HEK293 (cell line): ENCODE data around the gene CBX5.
A peak's percentile ranks its signal among the peaks of the same experiment; 100 is the strongest.

ENCODE experiments used
- AEBP2 ChIP-seq: fragments of 450-650 bp; formaldehyde crosslinking; IDR thresholded peaks from 2 replicates; pipeline ENCODE4 v1.5.1; 2016; ENCODE audit warnings: missing biosample characterization, missing genetic modification characterization, borderline replicate concordance
- CTCF ChIP-seq: fragments of 450-650 bp; formaldehyde crosslinking; IDR thresholded peaks from 2 replicates; pipeline ENCODE4 v1.5.1; 2016; ENCODE audit warnings: missing biosample characterization, missing genetic modification characterization
- GLI2 ChIP-seq: fragments of 450-650 bp; formaldehyde crosslinking; IDR thresholded peaks from 2 replicates; pipeline ENCODE4; 2017; ENCODE audit warnings: missing biosample characterization, missing genetic modification characterization, low read depth, borderline replicate concordance
- KLF1 ChIP-seq: fragments of 450-650 bp; formaldehyde crosslinking; IDR thresholded peaks from 2 replicates; pipeline ENCODE4 v1.5.1; 2016; ENCODE audit warnings: missing biosample characterization, missing genetic modification characterization
- KLF7 ChIP-seq: fragments of 450-650 bp; formaldehyde crosslinking; IDR thresholded peaks from 2 replicates; pipeline ENCODE4 v1.5.1; 2016; ENCODE audit warnings: missing biosample characterization, missing genetic modification characterization, borderline replicate concordance
- KLF9 ChIP-seq: fragments of 450-650 bp; formaldehyde crosslinking; IDR thresholded peaks from 2 replicates; pipeline ENCODE4 v1.5.1; 2016; ENCODE audit warnings: missing biosample characterization, missing genetic modification characterization, low read depth
- MZF1 ChIP-seq: fragments of 450-650 bp; formaldehyde crosslinking; IDR thresholded peaks from 2 replicates; pipeline ENCODE4 v1.5.1; 2017; ENCODE audit warnings: missing biosample characterization, missing genetic modification characterization, borderline replicate concordance
- OSR2 ChIP-seq: fragments of 450-650 bp; formaldehyde crosslinking; IDR thresholded peaks from 2 replicates; pipeline ENCODE4 v1.5.1; 2016; ENCODE audit warnings: missing biosample characterization, missing genetic modification characterization
- SP2 ChIP-seq: fragments of 450-650 bp; formaldehyde crosslinking; IDR thresholded peaks from 2 replicates; pipeline ENCODE4 v1.5.1; 2016; ENCODE audit warnings: missing biosample characterization, missing genetic modification characterization
- SP3 ChIP-seq: fragments of 450-650 bp; formaldehyde crosslinking; IDR thresholded peaks from 2 replicates; pipeline ENCODE4 v1.5.1; 2016; ENCODE audit warnings: missing biosample characterization, missing genetic modification characterization
- SP7 ChIP-seq: fragments of 450-650 bp; formaldehyde crosslinking; IDR thresholded peaks from 2 replicates; pipeline ENCODE4 v1.5.1; 2016; ENCODE audit warnings: missing biosample characterization, missing genetic modification characterization
- ZBTB20 ChIP-seq: fragments of 450-650 bp; formaldehyde crosslinking; IDR thresholded peaks from 2 replicates; pipeline ENCODE4 v1.5.1; 2016; ENCODE audit warnings: missing biosample characterization, missing genetic modification characterization
- ZFHX2 ChIP-seq: fragments of 450-650 bp; formaldehyde crosslinking; conservative IDR thresholded peaks from 2 replicates; pipeline ENCODE4 v1.5.1; 2016; ENCODE audit warnings: missing biosample characterization, missing genetic modification characterization
- ZFP3 ChIP-seq: fragments of 450-650 bp; formaldehyde crosslinking; IDR thresholded peaks from 2 replicates; pipeline ENCODE4 v1.5.1; 2016; ENCODE audit warnings: low read depth, missing biosample characterization, missing genetic modification characterization
- ZNF10 ChIP-seq: fragments of 450-650 bp; formaldehyde crosslinking; IDR thresholded peaks from 2 replicates; pipeline ENCODE4 v1.5.1; 2017; ENCODE audit warnings: missing biosample characterization, missing genetic modification characterization
- ZNF133 ChIP-seq: fragments of 450-650 bp; formaldehyde crosslinking; IDR thresholded peaks from 2 replicates; pipeline ENCODE4 v1.5.1; 2016; ENCODE audit warnings: missing biosample characterization, missing genetic modification characterization
- ZNF140 ChIP-seq: fragments of 450-650 bp; formaldehyde crosslinking; IDR thresholded peaks from 2 replicates; pipeline ENCODE4 v1.5.1; 2016; ENCODE audit warnings: missing biosample characterization, missing genetic modification characterization
- ZNF155 ChIP-seq: fragments of 450-650 bp; formaldehyde crosslinking; IDR thresholded peaks from 2 replicates; pipeline ENCODE4 v1.5.1; 2016; ENCODE audit warnings: missing biosample characterization, missing genetic modification characterization
- ZNF16 ChIP-seq: fragments of 450-650 bp; formaldehyde crosslinking; IDR thresholded peaks from 2 replicates; pipeline ENCODE4 v1.5.1; 2016; ENCODE audit warnings: low read depth, missing biosample characterization, missing genetic modification characterization
- ZNF248 ChIP-seq: fragments of 450-650 bp; formaldehyde crosslinking; IDR thresholded peaks from 2 replicates; pipeline ENCODE4 v1.5.1; 2017; ENCODE audit warnings: missing biosample characterization, missing genetic modification characterization
- ZNF311 ChIP-seq: fragments of 450-650 bp; formaldehyde crosslinking; IDR thresholded peaks from 2 replicates; pipeline ENCODE4 v1.5.1; 2017; ENCODE audit warnings: missing biosample characterization, missing genetic modification characterization, borderline replicate concordance
- ZNF521 ChIP-seq: fragments of 450-650 bp; formaldehyde crosslinking; IDR thresholded peaks from 2 replicates; pipeline ENCODE4 v1.5.1; 2017; ENCODE audit warnings: missing biosample characterization, mild to moderate bottlenecking, missing genetic modification characterization
- ZNF658 ChIP-seq: fragments of 450-650 bp; formaldehyde crosslinking; IDR thresholded peaks from 2 replicates; pipeline ENCODE4; 2016; ENCODE audit warnings: missing biosample characterization, missing genetic modification characterization
- ZNF660 ChIP-seq: fragments of 450-650 bp; IDR thresholded peaks from 2 replicates; pipeline ENCODE4 v1.5.1; 2018; ENCODE audit warnings: missing biosample characterization, mild to moderate bottlenecking, missing genetic modification characterization
- ZNF664 ChIP-seq: fragments of 450-650 bp; formaldehyde crosslinking; IDR thresholded peaks from 2 replicates; pipeline ENCODE4 v1.5.1; 2016; ENCODE audit warnings: missing biosample characterization, missing genetic modification characterization
- ZNF670 ChIP-seq: fragments of 450-650 bp; formaldehyde crosslinking; IDR thresholded peaks from 2 replicates; pipeline ENCODE4 v1.5.1; 2016; ENCODE audit warnings: missing biosample characterization, missing genetic modification characterization, low read depth
- ZNF76 ChIP-seq: fragments of 450-650 bp; formaldehyde crosslinking; IDR thresholded peaks from 2 replicates; pipeline ENCODE4; 2016; ENCODE audit warnings: low read depth, missing biosample characterization, missing genetic modification characterization, borderline replicate concordance
- ZNF777 ChIP-seq: fragments of 450-650 bp; formaldehyde crosslinking; IDR thresholded peaks from 2 replicates; pipeline ENCODE4 v1.5.1; 2017; ENCODE audit warnings: missing biosample characterization, missing genetic modification characterization, borderline replicate concordance
- ZSCAN30 ChIP-seq: fragments of 450-650 bp; IDR thresholded peaks from 2 replicates; pipeline ENCODE4 v1.5.1; 2018; ENCODE audit warnings: missing biosample characterization, mild to moderate bottlenecking, missing genetic modification characterization, moderate library complexity
- TF ChIP-seq, protein P1 (sequence below): fragments of 450-650 bp; formaldehyde crosslinking; IDR thresholded peaks from 2 replicates; pipeline ENCODE4 v1.5.1; 2016; ENCODE audit warnings: missing biosample characterization, missing genetic modification characterization
- TF ChIP-seq, protein P2 (sequence below): fragments of 450-650 bp; formaldehyde crosslinking; IDR thresholded peaks from 2 replicates; pipeline ENCODE4 v1.5.1; 2017; ENCODE audit warnings: missing biosample characterization, missing genetic modification characterization
- TF ChIP-seq, protein P3 (sequence below): IDR thresholded peaks from 2 replicates; pipeline ENCODE4 v1.6.1; 2011; ENCODE audit warnings: mild to moderate bottlenecking, low read depth, low read length, borderline replicate concordance

The CBX5 gene

GRCh38 chr12:54215989-54216796 is 63.7 kb downstream of the CBX5 start (continued):
- TF ChIP-seq, protein P1, sequence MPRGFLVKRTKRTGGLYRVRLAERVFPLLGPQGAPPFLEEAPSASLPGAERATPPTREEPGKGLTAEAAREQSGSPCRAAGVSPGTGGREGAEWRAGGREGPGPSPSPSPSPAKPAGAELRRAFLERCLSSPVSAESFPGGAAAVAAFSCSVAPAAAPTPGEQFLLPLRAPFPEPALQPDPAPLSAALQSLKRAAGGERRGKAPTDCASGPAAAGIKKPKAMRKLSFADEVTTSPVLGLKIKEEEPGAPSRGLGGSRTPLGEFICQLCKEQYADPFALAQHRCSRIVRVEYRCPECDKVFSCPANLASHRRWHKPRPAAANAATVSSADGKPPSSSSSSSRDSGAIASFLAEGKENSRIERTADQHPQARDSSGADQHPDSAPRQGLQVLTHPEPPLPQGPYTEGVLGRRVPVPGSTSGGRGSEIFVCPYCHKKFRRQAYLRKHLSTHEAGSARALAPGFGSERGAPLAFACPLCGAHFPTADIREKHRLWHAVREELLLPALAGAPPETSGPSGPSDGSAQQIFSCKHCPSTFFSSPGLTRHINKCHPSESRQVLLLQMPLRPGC (tag by site-specific recombination), result 0 out of 2 replicates have a peak, but pooled peaks have one; percentile 35
- TF ChIP-seq, protein P2, sequence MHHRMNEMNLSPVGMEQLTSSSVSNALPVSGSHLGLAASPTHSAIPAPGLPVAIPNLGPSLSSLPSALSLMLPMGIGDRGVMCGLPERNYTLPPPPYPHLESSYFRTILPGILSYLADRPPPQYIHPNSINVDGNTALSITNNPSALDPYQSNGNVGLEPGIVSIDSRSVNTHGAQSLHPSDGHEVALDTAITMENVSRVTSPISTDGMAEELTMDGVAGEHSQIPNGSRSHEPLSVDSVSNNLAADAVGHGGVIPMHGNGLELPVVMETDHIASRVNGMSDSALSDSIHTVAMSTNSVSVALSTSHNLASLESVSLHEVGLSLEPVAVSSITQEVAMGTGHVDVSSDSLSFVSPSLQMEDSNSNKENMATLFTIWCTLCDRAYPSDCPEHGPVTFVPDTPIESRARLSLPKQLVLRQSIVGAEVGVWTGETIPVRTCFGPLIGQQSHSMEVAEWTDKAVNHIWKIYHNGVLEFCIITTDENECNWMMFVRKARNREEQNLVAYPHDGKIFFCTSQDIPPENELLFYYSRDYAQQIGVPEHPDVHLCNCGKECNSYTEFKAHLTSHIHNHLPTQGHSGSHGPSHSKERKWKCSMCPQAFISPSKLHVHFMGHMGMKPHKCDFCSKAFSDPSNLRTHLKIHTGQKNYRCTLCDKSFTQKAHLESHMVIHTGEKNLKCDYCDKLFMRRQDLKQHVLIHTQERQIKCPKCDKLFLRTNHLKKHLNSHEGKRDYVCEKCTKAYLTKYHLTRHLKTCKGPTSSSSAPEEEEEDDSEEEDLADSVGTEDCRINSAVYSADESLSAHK (tag by site-specific recombination), result peak; percentile 49; the same call in 1 of the 2 replicates
- TF ChIP-seq ZNF16 (tag by site-specific recombination) (0 out of 2 replicates have a peak, but pooled peaks have one; percentile 14), ZFP3 (no peak), ZNF777 (tag by site-specific recombination) (no peak), ZNF521 (tag by site-specific recombination) (no peak), ZNF664 (tag by site-specific recombination) (no peak), SP7 (tag by site-specific recombination) (peak; percentile 45; the same call in 1 of the 2 replicates), ZNF311 (tag by site-specific recombination) (no peak), ZNF658 (no peak), ZNF133 (no peak), ZSCAN30 (tag by site-specific recombination) (no peak), ZNF76 (tag by site-specific recombination) (0 out of 2 replicates have a peak, but pooled peaks have one; percentile 13), ZNF10 (tag by site-specific recombination) (peak; percentile 67; the same call in 1 of the 2 replicates), ZNF248 (tag by site-specific recombination) (no peak), MZF1 (tag by site-specific recombination) (no peak), KLF1 (tag by site-specific recombination) (no peak), GLI2 (tag by site-specific recombination) (no peak; the same call in 1 of the 2 replicates), ZFHX2 (tag by site-specific recombination) (peak; percentile 97), AEBP2 (tag by site-specific recombination) (no peak), SP3 (no peak), ZNF155 (tag by site-specific recombination) (no peak), CTCF (tag by site-specific recombination) (no peak), OSR2 (tag by site-specific recombination) (no peak), ZBTB20 (tag by site-specific recombination) (no peak), ZNF660 (no peak), SP2 (tag by site-specific recombination) (peak; percentile 48), ZNF670 (no peak), KLF7 (tag by site-specific recombination) (0 out of 2 replicates have a peak, but pooled peaks have one; percentile 20), KLF9 (no peak), ZNF140 (tag by site-specific recombination) (no peak)
- TF ChIP-seq, protein P3, sequence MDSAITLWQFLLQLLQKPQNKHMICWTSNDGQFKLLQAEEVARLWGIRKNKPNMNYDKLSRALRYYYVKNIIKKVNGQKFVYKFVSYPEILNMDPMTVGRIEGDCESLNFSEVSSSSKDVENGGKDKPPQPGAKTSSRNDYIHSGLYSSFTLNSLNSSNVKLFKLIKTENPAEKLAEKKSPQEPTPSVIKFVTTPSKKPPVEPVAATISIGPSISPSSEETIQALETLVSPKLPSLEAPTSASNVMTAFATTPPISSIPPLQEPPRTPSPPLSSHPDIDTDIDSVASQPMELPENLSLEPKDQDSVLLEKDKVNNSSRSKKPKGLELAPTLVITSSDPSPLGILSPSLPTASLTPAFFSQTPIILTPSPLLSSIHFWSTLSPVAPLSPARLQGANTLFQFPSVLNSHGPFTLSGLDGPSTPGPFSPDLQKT, result no peak
